Suppressor macrophage (primary cell): ENCODE results near the gene PAF1.

Source experiments
- DNase-seq, 4 experiments: peaks; one replicate each; pipeline ENCODE4 v3.0.0-alpha.2; 2020 to 2022
- total RNA-seq, 17 experiments: gene quantifications; one replicate each; lab custom pipeline; 2026; ENCODE audit warnings: mixed read lengths in 6 of 17, inconsistent platforms in 3 of 17; lab: John Stamatoyannopoulos, UW

PAF1 gene
- total RNA-seq: 16.6 to 46.6 (median 27.0) reads per million in 17 experiments

DNA sequence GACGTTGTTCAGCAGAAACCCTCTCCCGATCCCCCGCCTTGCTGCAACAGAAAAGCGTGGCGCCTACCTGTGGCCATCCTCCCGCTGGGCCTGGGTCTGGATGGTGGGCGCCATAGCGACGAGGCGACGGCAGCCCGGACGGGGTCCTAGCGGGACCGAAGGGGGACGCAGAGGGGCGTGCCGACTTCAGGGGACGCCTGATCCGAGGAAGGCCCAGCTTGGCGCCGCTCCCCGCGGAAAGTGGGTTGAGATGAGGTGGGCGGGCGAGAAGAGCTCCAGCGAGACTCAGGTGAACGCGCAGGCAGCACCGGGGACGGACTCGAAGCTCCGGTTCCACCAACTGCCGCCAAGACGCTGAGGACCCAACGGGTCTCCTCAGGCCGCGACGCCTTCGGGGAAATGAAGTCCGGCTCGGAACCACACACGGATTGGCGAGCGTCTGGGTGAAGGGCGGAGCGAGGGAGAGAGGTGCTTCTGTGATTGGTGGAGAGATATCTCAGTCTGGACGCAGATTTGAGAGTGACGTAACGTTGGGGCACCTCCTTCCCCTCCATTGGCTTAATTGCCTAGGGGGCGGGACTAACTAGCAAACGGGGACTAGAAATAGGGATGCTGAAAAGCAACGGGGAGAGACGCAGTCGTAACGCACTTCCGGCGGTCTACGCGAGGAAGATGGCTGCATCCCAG lies at the start of gene PAF1, which contains the start of gene MED29:
TSS of gene PAF1 (minus strand) at position 356 of the 687 bp plus-strand sequence. CDS start at position 114, 242 bp downstream.
TSS of gene MED29 (plus strand) at position 628 of the 687 bp plus-strand sequence. CDS start at position 673, 45 bp downstream.
- peak; percentile 98 to 100 (median 98) for DNase-seq

DNA sequence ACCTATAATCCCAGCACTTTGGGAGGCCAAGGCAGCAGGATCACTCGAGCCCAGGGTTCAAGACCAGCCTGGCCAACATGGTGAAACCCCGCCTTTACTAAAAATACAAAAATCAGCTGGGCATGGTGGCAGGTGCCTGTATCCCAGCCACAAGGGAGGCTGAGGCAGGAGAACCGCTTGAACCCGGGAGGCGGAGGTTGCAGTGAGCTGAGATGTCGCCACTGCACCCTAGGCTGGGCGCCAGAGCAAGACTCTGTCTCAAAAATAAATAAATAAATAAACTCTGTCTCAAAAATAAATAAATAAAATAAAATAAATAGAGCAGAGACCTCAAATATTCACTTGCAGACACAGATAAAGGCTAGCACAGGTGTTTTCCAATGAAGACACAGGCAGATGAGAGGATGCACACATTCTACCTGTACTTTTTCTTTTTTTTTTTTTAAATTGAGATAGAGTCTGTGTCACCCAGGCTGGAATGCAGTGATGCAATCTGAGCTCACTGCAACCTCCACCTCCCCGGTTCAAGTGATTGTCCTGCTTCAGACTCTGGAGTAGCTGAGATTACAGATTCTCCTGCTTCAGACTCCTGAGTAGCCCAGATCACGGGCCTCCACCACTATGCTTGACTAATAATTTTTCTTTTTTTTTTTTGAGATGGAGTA lies 47.5 kb upstream of the PAF1 start:
- DNase-seq: peak in 1 of 4 experiments; percentile 29

DNA sequence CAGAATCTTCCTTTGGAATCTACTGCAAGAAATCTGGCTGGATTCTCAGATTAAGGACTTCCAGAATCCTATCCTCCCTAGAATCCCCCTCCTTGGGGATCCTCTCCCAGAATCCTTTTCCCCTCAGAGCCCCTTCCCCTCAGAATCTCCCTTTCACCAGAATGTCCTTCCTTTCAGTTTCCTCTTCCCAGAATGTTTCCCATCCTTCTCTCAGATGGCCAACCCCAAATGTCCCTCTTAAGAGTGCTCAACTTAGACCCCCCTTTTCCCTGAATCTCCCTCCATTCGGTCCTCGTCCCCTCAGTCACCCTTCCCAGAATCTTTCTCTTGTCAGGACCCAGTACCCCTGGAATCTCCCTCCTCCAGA lies 45.4 kb upstream of the PAF1 start:
- DNase-seq: no peak

DNA sequence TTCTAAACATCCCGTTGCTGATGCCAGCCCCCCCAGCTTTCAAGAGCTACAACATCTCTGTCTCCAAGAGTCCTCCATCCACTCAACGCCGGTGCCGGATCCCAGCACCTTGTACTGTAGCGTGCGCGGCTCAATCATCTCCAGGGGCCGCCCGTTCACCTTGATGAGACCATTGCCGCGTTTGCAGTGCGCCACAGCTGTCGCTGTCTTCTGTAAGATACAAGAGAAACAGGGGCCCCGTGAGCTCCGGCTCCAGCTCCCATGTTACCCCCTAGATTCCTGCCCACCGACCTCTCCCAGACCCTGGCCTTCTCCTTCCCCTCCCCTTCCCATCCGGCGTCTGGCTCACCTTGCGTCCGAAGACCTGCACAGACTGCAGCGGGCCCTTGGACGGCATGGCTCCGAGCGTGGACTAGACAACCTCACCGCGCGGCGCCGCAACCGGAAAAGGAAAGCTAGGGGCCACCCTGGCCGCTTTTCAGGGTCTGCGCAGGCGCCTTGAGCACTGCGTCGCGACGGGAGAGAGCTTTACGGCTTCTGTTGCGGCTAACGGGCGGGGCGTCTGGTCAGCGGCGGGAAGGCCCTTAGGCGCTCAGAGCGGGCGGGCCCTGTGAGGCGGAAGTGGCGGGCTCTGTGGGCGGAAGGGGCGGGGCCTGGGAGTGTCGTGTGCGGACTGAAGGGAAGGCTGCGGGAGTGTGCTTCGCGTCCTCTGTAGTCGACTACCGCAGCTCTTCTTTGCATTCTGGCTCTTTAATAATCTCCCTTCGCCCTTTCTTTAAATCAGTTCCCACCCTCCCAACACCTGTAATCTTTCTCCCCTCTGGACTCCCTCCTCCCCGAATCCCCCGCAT lies 44.8 kb upstream of the PAF1 start, which contains the start of gene RPS16:
TSS of gene RPS16 (minus strand) at position 451 of the 851 bp plus-strand sequence. CDS start at position 397, 54 bp downstream.
- DNase-seq: peak; percentile 100

DNA sequence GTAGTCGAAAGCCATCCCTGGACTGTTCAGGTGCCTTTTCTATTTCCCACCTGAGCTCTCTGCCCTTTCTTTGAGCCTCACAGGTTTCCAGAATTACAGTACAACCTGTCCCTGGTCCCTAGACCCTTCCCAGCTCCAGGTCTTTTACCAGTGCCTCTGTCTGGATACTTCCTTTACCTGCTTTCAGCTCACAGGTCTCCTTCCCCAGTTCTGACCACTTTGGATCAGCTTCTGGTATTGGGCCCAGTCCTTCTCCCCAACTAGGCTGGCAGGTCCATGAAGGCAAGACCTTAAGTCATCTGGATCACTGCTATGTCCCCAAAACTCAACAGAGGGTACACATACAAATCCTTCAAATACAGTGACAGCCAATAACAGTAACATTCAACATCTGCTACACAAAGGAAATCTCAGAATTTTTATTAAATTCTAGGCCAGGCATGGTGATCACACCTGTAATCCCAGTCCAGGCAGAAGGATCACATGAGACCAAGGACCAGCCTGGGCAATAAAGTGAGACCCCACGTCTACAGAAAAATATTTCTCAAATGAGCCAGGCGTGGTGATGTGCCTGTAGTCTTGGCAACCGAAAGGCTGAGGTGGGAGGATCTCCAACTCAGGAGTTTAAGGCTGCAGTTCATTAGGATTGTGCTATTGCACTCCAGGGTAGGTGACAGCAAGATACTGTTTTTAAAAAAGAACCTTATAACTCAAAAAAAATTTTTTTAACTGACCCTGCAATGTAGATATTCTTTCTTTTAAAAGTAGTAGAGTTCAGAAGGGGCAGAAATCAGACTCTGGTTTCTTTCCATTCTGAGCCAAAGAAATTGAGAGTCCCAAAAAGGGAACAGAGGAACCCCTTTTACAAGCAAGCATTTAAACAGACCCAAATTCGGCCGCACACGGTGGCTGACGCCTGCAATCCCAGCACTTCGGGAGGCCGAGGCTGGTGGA lies 43.5 kb upstream of the PAF1 start:
- no peak for DNase-seq

DNA sequence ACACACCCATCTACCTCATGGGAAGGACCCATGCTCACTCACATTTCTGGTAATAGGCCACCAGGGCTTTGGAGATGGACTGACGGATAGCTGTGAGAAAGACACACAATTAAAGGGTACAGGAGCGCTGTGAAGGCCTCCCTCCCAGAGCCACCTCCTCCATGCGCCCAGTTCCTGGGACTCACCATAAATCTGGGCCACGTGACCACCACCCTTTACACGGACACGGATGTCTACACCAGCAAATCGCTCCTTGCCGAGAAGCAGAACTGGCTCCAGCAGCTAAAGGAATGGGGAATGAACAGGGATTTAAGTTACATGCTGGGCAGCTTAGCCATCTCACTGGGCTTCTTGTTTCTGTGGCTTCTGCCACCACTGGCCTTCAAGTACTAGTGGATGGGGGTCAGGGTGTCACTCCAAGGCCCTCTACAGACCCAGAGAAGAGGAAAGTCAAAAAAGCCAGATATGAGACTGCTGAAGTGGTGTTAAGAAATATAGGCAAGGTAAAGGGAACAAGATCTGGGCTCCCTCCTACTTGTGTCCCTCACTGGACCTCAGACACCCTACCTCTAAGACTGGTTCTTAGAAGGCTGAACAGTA lies 42.7 kb upstream of the PAF1 start:
- no peak for DNase-seq

DNA sequence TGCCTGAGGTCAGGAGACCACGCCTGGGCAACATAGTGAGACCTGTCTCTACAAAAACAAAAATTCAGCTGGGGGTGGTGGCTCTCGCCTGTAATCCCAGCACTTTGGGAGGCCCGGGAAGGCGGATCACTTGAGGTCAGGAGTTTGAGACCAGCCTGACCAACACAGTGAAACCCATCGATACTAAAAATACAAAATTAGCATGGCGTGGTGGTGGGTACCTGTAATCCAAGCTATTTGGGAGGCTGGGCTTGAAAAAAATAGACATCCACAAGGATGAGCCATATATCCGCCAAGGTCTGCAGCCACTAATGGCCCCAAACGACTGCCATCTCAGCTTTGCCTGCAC lies 41.7 kb upstream of the PAF1 start:
- DNase-seq: no peak

DNA sequence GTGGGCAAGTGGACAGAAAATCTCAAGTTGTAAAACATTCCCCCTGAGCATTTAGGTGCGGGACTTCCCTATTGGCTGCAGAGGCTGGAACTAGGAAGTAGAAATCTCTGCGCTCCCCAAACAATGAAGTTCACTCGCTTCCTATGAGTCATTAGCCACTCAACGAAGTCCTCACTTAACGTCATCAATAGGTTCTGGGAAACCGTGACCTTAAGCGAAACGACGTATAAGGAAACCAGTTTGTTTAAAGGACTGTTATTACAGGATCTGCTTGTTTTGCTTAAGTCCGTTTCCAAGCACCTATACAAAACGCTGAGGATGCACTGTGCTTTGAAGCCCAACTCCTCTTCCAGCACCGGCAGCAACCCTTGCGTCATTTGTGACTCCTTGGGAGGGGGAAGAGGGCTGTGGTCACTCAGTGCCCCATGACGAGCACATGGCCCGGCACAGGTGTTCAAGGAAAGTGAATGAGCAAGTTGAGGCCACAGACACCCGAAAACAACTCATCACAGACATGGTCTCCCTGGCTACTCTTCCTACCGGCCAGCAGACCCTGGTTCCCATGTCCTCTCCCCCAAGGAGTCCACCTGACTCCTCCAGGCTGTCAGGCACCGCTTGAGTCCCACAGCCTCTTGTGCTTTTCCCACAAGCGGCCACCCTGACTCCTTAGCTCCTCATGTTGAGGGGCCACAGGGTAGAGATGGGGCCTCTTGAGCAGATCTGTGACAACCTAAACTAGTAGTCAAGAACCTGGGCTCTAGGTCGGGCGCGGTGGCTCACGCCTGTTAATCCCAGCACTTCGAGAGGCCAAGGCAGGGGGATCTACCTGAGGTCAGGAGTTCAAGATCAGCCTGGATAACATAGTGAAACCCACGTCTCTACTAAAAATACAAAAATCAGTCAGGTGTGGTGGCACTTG lies 40.0 kb upstream of the PAF1 start:
- peak; percentile 86 to 98 (median 93) for DNase-seq

DNA sequence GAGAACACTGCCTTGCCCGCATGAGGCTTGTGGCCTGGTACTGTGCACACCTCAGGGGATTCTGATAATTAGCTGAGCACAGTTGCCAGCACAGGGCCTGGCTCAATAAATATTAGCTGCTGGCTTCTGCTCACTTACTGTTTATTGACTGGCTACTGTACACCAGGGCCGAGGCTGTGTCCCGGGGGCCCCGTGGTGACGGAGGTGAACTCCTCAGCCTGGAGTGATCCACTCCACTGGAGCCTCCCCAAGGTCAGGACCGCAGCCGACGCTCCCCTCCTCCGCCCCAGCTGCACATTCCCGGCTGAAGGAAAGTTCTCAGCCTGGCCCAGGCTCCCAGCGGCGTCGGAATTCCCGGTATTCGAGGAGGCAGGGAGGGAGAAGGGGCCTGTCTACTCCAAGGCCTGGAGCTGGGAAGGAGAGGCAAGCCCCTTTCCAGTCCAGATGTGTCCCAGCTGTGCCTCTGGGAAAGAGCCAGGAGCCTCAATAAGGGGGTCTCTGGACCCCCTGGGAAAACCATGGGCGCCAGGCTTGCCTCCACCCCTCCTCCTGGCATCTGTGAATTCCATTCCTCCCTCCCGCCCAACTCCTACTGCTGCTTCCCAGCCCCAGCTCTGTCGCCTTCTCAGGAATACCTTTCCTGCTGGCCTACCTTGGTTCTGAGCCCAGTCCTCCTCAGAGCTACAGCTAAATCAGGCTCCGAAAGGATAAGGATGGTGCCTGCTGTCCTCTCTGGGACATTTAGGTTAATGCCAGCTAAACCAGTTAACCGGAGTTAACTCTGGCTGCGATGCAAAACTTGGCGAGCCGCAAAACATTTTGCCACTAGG lies 37.6 kb upstream of the PAF1 start:
- DNase-seq: no peak

DNA sequence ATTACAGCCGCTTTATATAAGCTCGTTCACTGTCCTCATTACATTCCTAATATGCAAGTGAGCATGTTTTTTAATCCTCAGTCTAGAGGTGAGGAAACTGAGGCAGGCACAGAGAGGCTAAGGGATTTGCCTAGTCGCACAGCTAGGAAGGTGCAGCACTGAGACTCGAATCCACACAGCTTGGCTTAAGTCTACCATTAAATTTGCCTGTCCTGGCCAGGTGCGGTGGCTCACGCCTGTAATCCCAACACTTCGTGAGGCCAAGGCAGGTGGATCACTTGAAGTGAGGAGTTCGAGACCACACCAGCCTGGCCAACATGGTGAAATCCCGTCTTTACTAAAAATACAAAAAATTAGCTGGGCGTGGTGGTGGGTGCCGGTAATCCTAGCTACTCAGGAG lies 36.8 kb upstream of the PAF1 start:
- DNase-seq: no peak

DNA sequence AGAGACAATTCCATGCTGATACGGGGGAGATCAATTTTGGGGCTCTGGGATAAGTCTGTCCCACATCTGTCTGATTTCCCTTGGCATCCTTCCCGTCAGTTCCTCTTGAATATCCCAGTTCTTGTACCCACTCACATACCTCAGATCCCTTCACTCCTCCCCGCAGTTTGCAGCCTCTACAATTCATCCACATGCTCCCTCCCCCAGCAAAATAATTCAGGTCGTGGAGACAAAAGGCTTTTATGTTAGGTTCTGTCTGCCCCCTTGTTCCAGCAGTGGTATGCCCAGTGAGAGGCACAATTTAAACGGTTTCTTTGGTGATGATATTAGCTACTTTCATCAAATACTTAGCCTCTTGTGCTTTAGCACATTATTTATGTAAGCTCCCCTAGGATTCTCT lies 35.3 kb upstream of the PAF1 start:
- no peak for DNase-seq

DNA sequence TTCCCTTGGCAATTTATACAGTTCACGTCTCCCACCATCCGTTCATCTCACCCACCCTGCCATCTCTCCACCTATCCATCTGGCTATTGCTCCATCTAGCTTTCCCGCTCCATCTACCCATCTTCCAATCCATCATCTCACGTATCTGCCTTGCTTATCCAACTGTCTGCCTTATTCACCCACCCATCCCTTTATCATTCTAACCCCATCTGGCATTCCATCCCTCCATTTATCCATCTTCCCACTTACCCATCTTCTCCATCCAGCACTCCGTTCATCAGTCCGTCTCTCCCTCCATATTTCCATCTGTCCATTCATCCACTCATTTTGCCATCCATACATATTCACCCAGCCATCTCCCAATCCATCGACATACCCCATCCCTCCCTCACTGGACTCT lies 34.8 kb upstream of the PAF1 start:
- DNase-seq: no peak

DNA sequence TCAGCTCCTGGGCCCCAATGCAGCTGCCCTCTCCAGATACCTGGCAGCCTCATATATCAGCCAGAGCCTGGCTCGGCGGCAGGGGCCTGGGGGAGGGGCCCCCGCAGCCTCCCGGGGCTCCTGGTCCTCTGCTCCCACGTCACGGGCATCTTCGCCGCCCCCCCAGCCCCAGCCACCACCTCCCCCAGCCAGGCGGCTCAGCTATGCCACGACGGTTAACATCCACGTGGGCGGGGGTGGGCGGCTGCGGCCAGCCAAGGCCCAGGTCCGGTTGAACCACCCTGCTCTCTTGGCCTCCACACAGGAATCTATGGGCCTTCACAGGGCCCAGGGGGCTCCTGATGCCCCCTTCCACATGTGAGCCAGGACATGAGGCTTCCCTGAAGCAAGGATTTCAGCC lies 34.0 kb upstream of the PAF1 start:
- DNase-seq: no peak

DNA sequence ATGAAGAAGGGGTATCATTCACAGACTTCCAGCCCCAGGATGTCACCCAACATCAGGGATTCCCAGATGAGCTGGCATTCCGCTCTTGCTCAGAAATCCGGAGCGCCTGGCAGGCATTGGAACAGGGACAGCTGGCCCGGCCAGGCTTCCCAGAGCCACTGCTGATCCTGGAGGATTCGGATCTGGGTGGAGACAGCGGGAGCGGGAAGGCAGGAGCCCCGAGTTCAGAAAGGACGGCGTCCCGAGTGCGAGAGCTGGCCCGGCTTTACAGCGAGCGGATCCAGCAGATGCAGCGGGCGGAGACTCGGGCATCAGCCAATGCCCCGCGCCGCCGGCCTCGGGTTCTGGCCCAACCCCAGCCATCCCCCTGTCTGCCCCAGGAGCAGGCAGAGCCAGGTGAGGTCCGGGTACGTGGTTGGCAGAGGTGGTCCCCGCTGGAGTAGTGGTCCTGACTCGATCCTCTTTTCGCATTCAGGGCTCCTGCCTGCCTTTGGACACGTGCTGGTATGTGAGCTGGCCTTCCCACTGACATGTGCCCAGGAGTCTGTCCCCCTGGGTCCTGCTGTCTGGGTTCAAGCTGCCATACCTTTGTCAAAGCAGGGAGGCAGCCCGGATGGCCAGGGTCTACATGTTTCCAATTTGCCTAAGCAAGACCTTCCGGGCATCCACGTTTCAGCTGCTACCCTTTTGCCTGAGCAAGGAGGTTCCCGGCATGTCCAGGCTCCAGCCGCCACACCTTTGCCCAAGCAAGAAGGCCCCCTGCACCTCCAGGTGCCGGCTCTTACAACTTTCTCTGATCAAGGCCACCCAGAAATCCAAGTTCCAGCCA lies 32.6 kb upstream of the PAF1 start:
- DNase-seq: no peak

DNA sequence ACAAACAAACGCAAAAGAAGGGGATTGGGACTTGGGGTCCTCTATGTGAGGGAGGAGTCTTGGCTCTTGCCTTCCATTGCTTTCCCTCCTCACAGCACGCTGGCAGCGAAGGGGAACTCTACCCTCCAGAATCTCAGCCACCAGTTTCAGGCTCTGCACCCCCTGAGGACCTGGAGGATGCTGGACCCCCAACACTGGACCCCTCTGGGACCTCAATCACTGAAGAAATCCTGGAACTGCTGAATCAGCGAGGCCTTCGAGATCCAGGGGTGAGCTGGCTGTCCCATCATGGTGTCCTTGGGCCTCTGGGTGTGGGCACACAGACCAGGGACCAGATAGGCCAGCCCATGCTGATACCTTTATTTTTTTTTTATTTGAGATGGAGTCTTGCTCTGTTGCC lies 31.1 kb upstream of the PAF1 start:
- DNase-seq: no peak

DNA sequence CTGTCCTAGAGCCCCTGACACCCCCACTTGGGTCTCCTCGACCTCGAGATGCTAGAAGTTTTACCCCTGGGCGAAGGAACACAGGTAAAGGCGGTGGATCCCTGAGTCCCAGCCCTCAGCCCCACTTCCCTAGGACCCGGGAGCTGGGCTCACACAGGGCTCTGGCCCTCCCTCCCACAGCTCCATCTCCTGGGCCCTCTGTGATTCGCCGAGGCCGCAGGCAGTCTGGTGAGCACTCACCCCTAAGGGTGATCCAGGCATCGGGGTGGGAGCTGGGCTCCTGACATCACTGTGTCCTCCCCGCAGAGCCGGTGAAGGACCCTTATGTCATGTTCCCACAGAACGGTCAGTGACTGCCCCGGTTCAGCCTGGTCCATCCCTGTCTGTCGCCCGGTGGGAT lies 29.9 kb upstream of the PAF1 start:
- no peak for DNase-seq

DNA sequence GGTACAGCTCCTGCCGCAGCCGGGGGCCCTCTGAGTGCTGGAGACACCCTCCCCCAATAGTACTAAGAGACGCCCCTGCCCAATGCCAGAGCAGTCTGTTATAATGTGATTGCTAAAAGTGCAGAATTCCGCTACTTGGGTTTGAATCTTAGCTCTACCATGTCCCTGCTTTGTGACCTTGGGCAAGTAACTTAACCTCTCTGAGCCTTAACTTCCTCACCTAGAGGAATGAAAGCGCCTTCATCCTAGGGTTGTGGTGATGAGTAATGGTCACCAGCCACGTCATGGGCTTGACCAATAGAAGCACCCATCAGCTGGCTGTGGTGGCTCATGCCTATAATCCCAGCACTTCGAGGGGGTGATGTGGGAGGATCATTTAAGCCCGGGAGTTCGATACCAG lies 28.1 kb upstream of the PAF1 start:
- peak in 1 of 4 experiments; percentile 36 for DNase-seq

DNA sequence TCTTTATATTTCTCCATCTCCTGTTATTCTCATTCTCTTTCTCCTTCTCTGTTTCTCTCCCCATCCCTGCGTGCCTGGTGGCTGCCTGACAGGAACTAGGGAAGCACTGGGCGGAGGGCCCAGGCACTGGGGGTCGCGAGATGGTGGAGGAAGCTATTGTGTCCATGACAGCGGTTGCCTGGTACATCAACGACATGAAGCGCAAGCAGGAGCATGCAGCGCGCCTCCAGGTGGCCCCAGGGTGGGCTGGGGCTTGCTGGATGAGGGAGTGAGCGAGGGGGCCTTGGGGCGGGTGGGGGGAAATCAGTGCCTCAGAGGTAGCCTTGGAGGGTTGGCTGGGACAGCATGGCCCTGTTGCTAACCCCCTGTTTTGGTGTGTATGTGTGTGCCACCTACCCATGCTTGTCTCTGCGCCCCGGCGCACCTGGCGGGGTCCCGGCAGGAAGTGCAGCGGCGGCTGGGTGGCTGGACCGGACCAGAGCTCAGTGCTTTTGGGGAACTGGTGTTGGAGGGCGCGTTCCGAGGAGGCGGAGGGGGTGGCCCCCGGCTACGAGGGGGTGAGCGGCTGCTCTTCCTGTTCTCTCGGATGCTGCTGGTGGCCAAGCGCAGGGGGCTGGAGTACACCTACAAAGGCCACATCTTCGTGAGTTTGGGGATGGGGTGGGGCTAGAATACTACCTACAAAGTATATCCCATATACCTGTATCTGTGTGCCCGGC lies 26.7 kb upstream of the PAF1 start:
- no peak for DNase-seq
